IMR-90 (cell line): Measurements from ENCODE around the gene MAT2A.

Experiments
- BHLHE40 ChIP-seq: fragments of 150-350 bp; IDR thresholded peaks from 2 replicates; pipeline ENCODE4 v1.6.1; 2016; ENCODE audit warnings: mild to moderate bottlenecking, low read depth, low read length
- CEBPB ChIP-seq: IDR thresholded peaks from 2 replicates; pipeline ENCODE4 v1.6.1; 2012; ENCODE audit warnings: low read depth, low read length, improper control_type of control experiment
- CHD1 ChIP-seq: IDR thresholded peaks from 2 replicates; pipeline ENCODE4 v1.6.1; 2012; ENCODE audit warnings: low read depth, low read length, improper control_type of control experiment
- CTCF ChIP-seq: conservative IDR thresholded peaks from 2 replicates; pipeline ENCODE4 v1.5.1; 2012; ENCODE audit warnings: mild to moderate bottlenecking, low read depth, low read length, improper control_type of control experiment
- FOS ChIP-seq: fragments of 150-350 bp; IDR thresholded peaks from 2 replicates; pipeline ENCODE4 v1.6.1; 2016; ENCODE audit warnings: low read depth, low read length
- MXI1 ChIP-seq: IDR thresholded peaks from 2 replicates; pipeline ENCODE4 v1.6.1; 2012; ENCODE audit warnings: low read depth, mild to moderate bottlenecking, low read length, moderate library complexity, borderline replicate concordance
- POLR2A ChIP-seq: IDR thresholded peaks from 2 replicates; pipeline ENCODE4 v1.6.1; 2012; ENCODE audit warnings: mild to moderate bottlenecking, low read depth, low read length
- RAD21 ChIP-seq: IDR thresholded peaks from 2 replicates; pipeline ENCODE4 v1.6.1; 2012; ENCODE audit warnings: low read length, improper control_type of control experiment
- RCOR1 ChIP-seq: IDR thresholded peaks from 2 replicates; pipeline ENCODE4 v1.6.1; 2012; ENCODE audit warnings: mild to moderate bottlenecking, low read length, improper control_type of control experiment; ENCODE audit not compliant: insufficient replicate concordance
- RFX5 ChIP-seq: IDR thresholded peaks from 2 replicates; pipeline ENCODE4 v1.8.0; 2012; ENCODE audit warnings: low read depth, mild to moderate bottlenecking, low read length, moderate library complexity
- SMC3 ChIP-seq: fragments of 150-350 bp; IDR thresholded peaks from 2 replicates; pipeline ENCODE4 v1.6.1; 2016; ENCODE audit warnings: low read depth, mild to moderate bottlenecking, antibody characterized with exemption, low read length, moderate library complexity

- TF ChIP-seq CTCF: no peak
- no peak for TF ChIP-seq RFX5
- no peak for TF ChIP-seq CEBPB
- TF ChIP-seq POLR2A: no peak
- no peak for TF ChIP-seq RCOR1
- no peak for TF ChIP-seq MXI1
- no peak for TF ChIP-seq SMC3
- TF ChIP-seq FOS: no peak
- TF ChIP-seq RAD21: no peak
- no peak for TF ChIP-seq CHD1
- no peak for TF ChIP-seq BHLHE40
These were observed 37.7 kb upstream of the MAT2A start for GRCh38 chr2:85501248-85501647.
